H1 (cell line): ENCODE data around the gene FBXO7. TPM values are rescaled to one million over a fixed set of nuclear protein-coding genes. Genes with fewer than 3 reads are reported as not detected.

Experiments
- CTCF ChIA-PET: fragments of 300-600 bp; sonication (Branson Sonifier 250); formaldehyde crosslinking; loops from one replicate; lab custom pipeline; 2021; ENCODE audit not compliant: partially characterized antibody; lab: Charles Lee
- POLR2A ChIA-PET: fragments of 300-600 bp; sonication (Branson Sonifier 250); formaldehyde crosslinking; loops from one replicate; lab custom pipeline; 2021; ENCODE audit warnings: inconsistent platforms; ENCODE audit not compliant: partially characterized antibody; lab: Charles Lee
- DNase-seq, 2 experiments: peaks; one replicate each; pipeline versions ENCODE4 v3.0.0 to v3.0.0-alpha.2; 2010 to 2022; ENCODE audit warnings: low spot score in 2 of 2, low read depth in 1 of 2, mixed read lengths in 1 of 2
- FAIRE-seq: peaks from 2 replicates; lab custom pipeline; 2011; peaks lifted over from hg19 to GRCh38; lab: Jason Lieb, UNC
- H2AFZ ChIP-seq: 2 replicates; pipeline ENCODE4 v1.8.1; 2012; ENCODE audit warnings: low read length, inconsistent platforms
- H2AK5ac ChIP-seq: 2 replicates; pipeline ENCODE4 v1.6.1; 2013; ENCODE audit warnings: low read depth, low read length
- H2BK120ac ChIP-seq: replicated peaks from 2 replicates; pipeline ENCODE3; 2013; ENCODE audit warnings: low read depth, low read length, inconsistent platforms
- H2BK12ac ChIP-seq: 2 replicates; pipeline ENCODE4 v1.6.1; 2013; ENCODE audit warnings: low read depth, low read length
- H2BK15ac ChIP-seq: 2 replicates; pipeline ENCODE4 v1.6.1; 2013; ENCODE audit warnings: low read length
- H2BK20ac ChIP-seq: 2 replicates; pipeline ENCODE4 v1.6.1; 2013; ENCODE audit warnings: low read length
- H2BK5ac ChIP-seq: 2 replicates; pipeline ENCODE4 v1.6.1; 2013; ENCODE audit warnings: low read depth, low read length
- H3K14ac ChIP-seq: 2 replicates; pipeline ENCODE4 v1.6.1; 2013; ENCODE audit warnings: inconsistent platforms; ENCODE audit not compliant: insufficient read length
- H3K18ac ChIP-seq: 2 replicates; pipeline ENCODE4 v1.6.1; 2013; ENCODE audit warnings: low read length; ENCODE audit errors: extremely low read depth
- H3K23ac ChIP-seq: 2 replicates; pipeline ENCODE4 v1.6.1; 2013; ENCODE audit warnings: inconsistent platforms; ENCODE audit not compliant: insufficient read length
- H3K23me2 ChIP-seq: 2 replicates; pipeline ENCODE4 v1.6.1; 2013; ENCODE audit warnings: low read depth, low read length
- H3K27ac ChIP-seq: 2 replicates; pipeline ENCODE4 v1.6.1; 2011; ENCODE audit warnings: low read depth, low read length, inconsistent platforms
- H3K27me3 ChIP-seq, 4 experiments: replicated peaks in 1 of 4; 1 replicate in 1 of 4; 2 replicates in 3 of 4; pipeline versions ENCODE4 v1.6.1 to v1.8.1; 2011 to 2013; ENCODE audit warnings: low read length in 3 of 4, mild to moderate bottlenecking in 3 of 4, inconsistent platforms in 2 of 4, mixed read lengths in 2 of 4, moderate library complexity in 1 of 4; ENCODE audit not compliant: control insufficient read depth in 3 of 4, insufficient read depth in 3 of 4; ENCODE audit errors: extremely low read depth in 1 of 4
- H3K36me3 ChIP-seq, 4 experiments: 2 replicates each; pipeline versions ENCODE4 v1.6.1 to v1.8.1; 2011 to 2013; ENCODE audit warnings: mild to moderate bottlenecking in 4 of 4, low read length in 3 of 4, moderate library complexity in 2 of 4, control low read depth in 1 of 4, inconsistent platforms in 1 of 4; ENCODE audit not compliant: insufficient read depth in 4 of 4, control insufficient read depth in 2 of 4
- H3K4ac ChIP-seq: replicated peaks from 2 replicates; pipeline ENCODE3; 2013; ENCODE audit warnings: low read length, low read depth, mixed read lengths, inconsistent platforms; ENCODE audit not compliant: insufficient read length
- H3K4me1 ChIP-seq, 4 experiments: replicated peaks in 1 of 4; 1 replicate in 1 of 4; 2 replicates in 3 of 4; pipeline versions ENCODE4 v1.6.1 to v1.8.1; 2011 to 2013; ENCODE audit warnings: low read length in 3 of 4, inconsistent platforms in 2 of 4, mixed read lengths in 1 of 4; ENCODE audit not compliant: insufficient read depth in 4 of 4, control insufficient read depth in 3 of 4
- H3K4me2 ChIP-seq, 2 experiments: 2 replicates each; pipeline versions ENCODE4 v1.6.1 to v1.8.1; 2011 to 2013; ENCODE audit warnings: low read depth in 2 of 2, low read length in 2 of 2, control low read depth in 1 of 2, inconsistent platforms in 1 of 2, mild to moderate bottlenecking in 1 of 2; ENCODE audit not compliant: insufficient read depth in 1 of 2
- H3K4me3 ChIP-seq, 4 experiments: fragments of 200-600, 300-600 bp in 1 of 4; sonication (generic), shearing (Covaris generic), sonication (Bioruptor Twin) in 1 of 4; 2 replicates each; pipeline versions ENCODE4 v1.5.1 to v1.8.1; 2011 to 2016; ENCODE audit warnings: low read length in 4 of 4, low read depth in 3 of 4, control low read depth in 2 of 4, inconsistent platforms in 2 of 4, mild to moderate bottlenecking in 2 of 4, mixed read lengths in 1 of 4, moderate library complexity in 1 of 4; ENCODE audit not compliant: insufficient read depth in 2 of 4; ENCODE audit errors: extremely low read depth in 1 of 4
- H3K56ac ChIP-seq: replicated peaks from 2 replicates; pipeline ENCODE3; 2013; ENCODE audit warnings: low read depth, mild to moderate bottlenecking, mixed read lengths, low read length, inconsistent platforms; ENCODE audit not compliant: insufficient read length
- H3K79me1 ChIP-seq: 2 replicates; pipeline ENCODE4 v1.6.1; 2013; ENCODE audit warnings: low read depth, low read length, control low read depth
- H3K79me2 ChIP-seq, 2 experiments: 2 replicates each; pipeline versions ENCODE4 v1.6.1 to v1.8.1; 2012 to 2013; ENCODE audit warnings: low read length in 2 of 2, mild to moderate bottlenecking in 2 of 2, inconsistent platforms in 1 of 2; ENCODE audit not compliant: insufficient read depth in 2 of 2, control insufficient read depth in 1 of 2
- H3K9ac ChIP-seq, 4 experiments: replicated peaks in 1 of 4; 1 replicate in 1 of 4; 2 replicates in 3 of 4; pipeline versions ENCODE4 v1.6.1 to v1.8.1; 2011 to 2013; ENCODE audit warnings: low read depth in 3 of 4, low read length in 3 of 4, control low read depth in 2 of 4, mild to moderate bottlenecking in 2 of 4, moderate library complexity in 2 of 4, inconsistent platforms in 1 of 4; ENCODE audit errors: extremely low read depth in 1 of 4
- H3K9me3 ChIP-seq, 2 experiments: 2 replicates each; pipeline versions ENCODE4 v1.6.1 to v1.8.1; 2012 to 2013; ENCODE audit warnings: mild to moderate bottlenecking in 2 of 2, moderate library complexity in 2 of 2, control low read depth in 1 of 2, inconsistent platforms in 1 of 2, low read depth in 1 of 2, low read length in 1 of 2, mixed read lengths in 1 of 2; ENCODE audit not compliant: insufficient read depth in 2 of 2
- H4K20me1 ChIP-seq, 2 experiments: replicated peaks in 1 of 2; 2 replicates each; pipeline versions ENCODE3 to v1.8.1; 2011 to 2013; ENCODE audit warnings: inconsistent platforms in 2 of 2, low read length in 2 of 2, mild to moderate bottlenecking in 1 of 2; ENCODE audit not compliant: insufficient read depth in 2 of 2, control insufficient read depth in 1 of 2
- H4K5ac ChIP-seq: 2 replicates; pipeline ENCODE4 v1.6.1; 2013; ENCODE audit warnings: low read length, low read depth, mixed read lengths, inconsistent platforms; ENCODE audit not compliant: insufficient read length
- H4K8ac ChIP-seq: 2 replicates; pipeline ENCODE4 v1.8.0; 2013; ENCODE audit warnings: mild to moderate bottlenecking, moderate library complexity, low read length, inconsistent platforms; ENCODE audit not compliant: insufficient read depth; ENCODE audit errors: extremely low read depth
- H4K91ac ChIP-seq: replicated peaks from 2 replicates; pipeline ENCODE3; 2013; ENCODE audit warnings: low read length, mixed read lengths, inconsistent platforms; ENCODE audit not compliant: insufficient read length
- GTF2F1 ChIP-seq: IDR thresholded peaks from 2 replicates; pipeline ENCODE4 v1.6.1; 2012; ENCODE audit warnings: low read depth, low read length, improper control_type of control experiment, borderline replicate concordance
- WGBS, 2 experiments: shearing (Covaris generic) in 1 of 2; methylation state at CpG; one replicate each; pipeline versions ENCODE4 v1.1.6 to v1.1.7; 2013 to 2015; ENCODE audit warnings: low lambda C conversion rate in 2 of 2, mixed read lengths in 2 of 2, inconsistent platforms in 1 of 2, low coverage in 1 of 2, missing lambda C conversion rate in 1 of 2; ENCODE audit not compliant: insufficient replicate concordance in 2 of 2, insufficient coverage in 1 of 2, insufficient read length in 1 of 2; ENCODE audit errors: extremely low coverage in 1 of 2, missing lambda C conversion rate in 1 of 2; 5-methylcytosine and 5-hydroxymethylcytosine counted together
- polyA plus RNA-seq, 7 experiments: library from polyadenylated mRNA; depleted of rRNA in 3 of 7; stranded (reverse) in 5 of 7; unstranded in 2 of 7; fragments of >200 nt in 5 of 7; fragments of 200-250 nt in 2 of 7; gene quantifications; 1 replicate in 5 of 7; 2 replicates in 1 of 7; 4 replicates in 1 of 7; pipeline versions ENCODE4 v1.2.1 to v1.2.3, GENCODE V29; 2011 to 2013; ENCODE audit warnings: missing spikeins in 2 of 7, mixed read lengths in 2 of 7
- total RNA-seq: library from RNA; stranded (reverse); fragmentation: NEBNext Ultra II Directional; extraction: Animal tissue kit (Norgen Biotek cat#: 25700); gene quantifications from 2 replicates; pipeline ENCODE4 v1.2.1, GENCODE V29; 2021

Gene FBXO7
- total and polyA plus RNA-seq, 2 of the 8 experiments (the other 6 are each of a cell fraction or from before 2014, with no cell fraction given), result 62.7 to 76.1 TPM

- H2BK15ac ChIP-seq, result no peak overlapping the region
- no peak overlapping the region for H2AFZ ChIP-seq
- no peak overlapping the region for H3K18ac ChIP-seq
- POLR2A ChIA-PET, result interaction anchor here (0.6 kb wide), 1 partner anchor 85 kb away, joined by 3 read pairs; no protein-coding TSS in a partner anchor
- peak overlapping the region in 1 of 4 experiments; percentile 38; a peak in 1 of 7 replicates for H3K9ac ChIP-seq
- CTCF ChIA-PET, result interaction anchor here (0.7 to 1.8 kb wide), 7 partner anchors 11 to 669 kb away, joined by 3 to 7 read pairs (median 4); no protein-coding TSS in a partner anchor
- no peak overlapping the region for H2BK12ac ChIP-seq
- H3K4ac ChIP-seq, result no peak overlapping the region
- no peak overlapping the region for H4K8ac ChIP-seq
- H3K56ac ChIP-seq, result no peak overlapping the region
- H3K23ac ChIP-seq, result no peak overlapping the region
- no peak overlapping the region for H2AK5ac ChIP-seq
- no peak overlapping the region for H2BK5ac ChIP-seq
- H3K23me2 ChIP-seq, result peaks cover 4% of the 10 kb centered on the region; the same call in 1 of the 2 replicates
- DNase-seq, result no peak
- H3K4me3 ChIP-seq, result no peak overlapping the region
- no peak overlapping the region for H4K91ac ChIP-seq
- no peak overlapping the region for H3K27ac ChIP-seq
- H2BK20ac ChIP-seq, result no peak overlapping the region
- H2BK120ac ChIP-seq, result no peak overlapping the region
- no peak overlapping the region for H3K14ac ChIP-seq
- H3K79me1 ChIP-seq, result no peaks in the 10 kb centered on the region
- 81% methylated on average over 10 of the region's 10 CpGs; no CpG with 5 or more reads in 1 of the 2 experiments for WGBS, 2 experiments
- H3K4me2 ChIP-seq, result no peak overlapping the region
- no peaks in the 10 kb centered on the region for H3K4me1 ChIP-seq
- H3K27me3 ChIP-seq, result no peaks in the 10 kb centered on the region
- no peaks in the 10 kb centered on the region for H3K9me3 ChIP-seq
- peaks cover 0 to 4% (median 2%) of the 10 kb centered on the region in 4 experiments; a peak in 3 of 8 replicates for H3K36me3 ChIP-seq
- H4K20me1 ChIP-seq, result peaks cover 0 to 3% of the 10 kb centered on the region in 2 experiments
- H3K79me2 ChIP-seq, result no peaks in the 10 kb centered on the region
- no peak for FAIRE-seq
- H4K5ac ChIP-seq, result no peak overlapping the region
- no peak for TF ChIP-seq GTF2F1
These were observed 65.2 kb downstream of the FBXO7 start for GRCh38 chr22:32539631-32540421.
